ENCODE results near the gene PNMA3. TPM values are rescaled to one million over a fixed set of nuclear protein-coding genes. Genes with fewer than 3 reads are reported as not detected.

PNMA3 gene
- total RNA-seq, 1 donor from 2014 or later = 2.9 TPM

GRCh38 chrX:153059191-153060094, 3.2 kb downstream of the PNMA3 start:
- H3K9me3 Mint-ChIP-seq = peaks cover 9% of the 10 kb centered on the region
- no peaks in the 10 kb centered on the region for H3F3A ChIP-seq (ENCODE audit: low read depth)
- no peaks in the 10 kb centered on the region for H3K4me1 ChIP-seq
- H3K36me3 Mint-ChIP-seq = peaks cover 1% of the 10 kb centered on the region
- peaks cover 10% of the 10 kb centered on the region for H3K27me3 Mint-ChIP-seq (ENCODE audit: insufficient read depth, low read depth)
- no peak overlapping the region for H2AFZ ChIP-seq (replicated peaks)
- no peak overlapping the region for H3K4me3 ChIP-seq
- no peak for DNase-seq (ENCODE audit: low spot score)
- H3K27ac ChIP-seq = no peak overlapping the region
- H3K4me3 Mint-ChIP-seq = no peak overlapping the region
- no peak overlapping the region for H3K9ac ChIP-seq
- H3K4me1 Mint-ChIP-seq = peaks cover 11% of the 10 kb centered on the region
- no peaks in the 10 kb centered on the region for H3K36me3 ChIP-seq
- no peaks in the 10 kb centered on the region for H4K20me1 ChIP-seq (ENCODE audit: low read depth)
- no peak overlapping the region for H3K4me2 ChIP-seq
- H3K79me2 ChIP-seq (ENCODE audit: low read depth) = no peaks in the 10 kb centered on the region
- H3K27me3 ChIP-seq = peaks cover 35% of the 10 kb centered on the region
- no peak overlapping the region for H3K27ac Mint-ChIP-seq
- no peak for TF ChIP-seq EZH2 (IDR thresholded peaks at IDR 0.05)
- TF ChIP-seq EZH2phosphoT487 (IDR thresholded peaks at IDR 0.05) = no peak
- TF ChIP-seq CTCF (IDR thresholded peaks at IDR 0.05) = no peak
- no peaks in the 10 kb centered on the region for H3K9me3 ChIP-seq (ENCODE audit: low read depth)

GRCh38 chrX:153060095-153060445, 3.8 kb downstream of the PNMA3 start:
- no peak overlapping the region for H3K9ac ChIP-seq
- Mint-ChIP-seq H3K36me3 (peaks cover 1% of the 10 kb centered on the region), H3K4me1 (peaks cover 11% of the 10 kb centered on the region), H3K4me3 (no peak overlapping the region), H3K9me3 (peaks cover 10% of the 10 kb centered on the region), H3K27me3 (ENCODE audit: insufficient read depth, low read depth) (peaks cover 11% of the 10 kb centered on the region), H3K27ac (no peak overlapping the region)
- H3K4me2 ChIP-seq = no peak overlapping the region
- H3K36me3 ChIP-seq = no peaks in the 10 kb centered on the region
- no peaks in the 10 kb centered on the region for H3K4me1 ChIP-seq
- H3K27ac ChIP-seq = no peak overlapping the region
- no peak overlapping the region for H2AFZ ChIP-seq (replicated peaks)
- H3K27me3 ChIP-seq = peaks cover 28% of the 10 kb centered on the region
- no peaks in the 10 kb centered on the region for H3K9me3 ChIP-seq (ENCODE audit: low read depth)
- TF ChIP-seq EZH2phosphoT487 (IDR thresholded peaks at IDR 0.05) = no peak
- TF ChIP-seq EZH2 (IDR thresholded peaks at IDR 0.05) = no peak
- no peak for TF ChIP-seq CTCF (IDR thresholded peaks at IDR 0.05)
- no peaks in the 10 kb centered on the region for H3K79me2 ChIP-seq (ENCODE audit: low read depth)
- no peaks in the 10 kb centered on the region for H3F3A ChIP-seq (ENCODE audit: low read depth)
- no peak for DNase-seq (ENCODE audit: low spot score)
- no peak overlapping the region for H3K4me3 ChIP-seq
- H4K20me1 ChIP-seq (ENCODE audit: low read depth) = no peaks in the 10 kb centered on the region

- no peaks in the 10 kb centered on the region for H3K4me1 ChIP-seq
- no peaks in the 10 kb centered on the region for H3K36me3 ChIP-seq
- H3K9me3 Mint-ChIP-seq = peaks cover 11% of the 10 kb centered on the region
- no peaks in the 10 kb centered on the region for H3K9me3 ChIP-seq (ENCODE audit: low read depth)
- no peak overlapping the region for H3K27ac ChIP-seq
- no peak overlapping the region for H3K4me3 ChIP-seq
- no peak overlapping the region for H3K9ac ChIP-seq
- peaks cover 12% of the 10 kb centered on the region for H3K27me3 ChIP-seq
- no peak overlapping the region for H2AFZ ChIP-seq (replicated peaks)
- TF ChIP-seq CTCF (IDR thresholded peaks at IDR 0.05) = no peak
- TF ChIP-seq EZH2phosphoT487 (IDR thresholded peaks at IDR 0.05) = no peak
- TF ChIP-seq EZH2 (IDR thresholded peaks at IDR 0.05) = no peak
- H3K27ac Mint-ChIP-seq = no peak overlapping the region
- H3K4me2 ChIP-seq = no peak overlapping the region
- no peaks in the 10 kb centered on the region for H3K79me2 ChIP-seq (ENCODE audit: low read depth)
- H3K4me1 Mint-ChIP-seq = peaks cover 11% of the 10 kb centered on the region
- no peak for DNase-seq (ENCODE audit: low spot score)
- no peak overlapping the region for H3K4me3 Mint-ChIP-seq
- H3K27me3 Mint-ChIP-seq (ENCODE audit: insufficient read depth, low read depth) = peaks cover 18% of the 10 kb centered on the region
- H3K36me3 Mint-ChIP-seq = peaks cover 1% of the 10 kb centered on the region
- H4K20me1 ChIP-seq (ENCODE audit: low read depth) = no peaks in the 10 kb centered on the region
- H3F3A ChIP-seq (ENCODE audit: low read depth) = no peaks in the 10 kb centered on the region
Measured at GRCh38 chrX:153061732-153062131, 5.5 kb downstream of the PNMA3 start.

All from neural progenitor cell (in vitro differentiated cells).